ENCODE measurements around the gene SCN5A.

- TF ChIP-seq FOXM1 (IDR thresholded peaks at IDR 0.05; ENCODE audit: borderline replicate concordance) = no peak
- TF ChIP-seq SP1 (IDR thresholded peaks at IDR 0.05) = no peak
Observed at GRCh38 chr3:38558864-38559263, 90.6 kb downstream of the SCN5A start.

Data from HEK293T (cell line).